ENCODE measurements around the gene SLC6A13.
"Not testable (repeated sequence)": the region's sequence is repeated elsewhere in the genome, so short reads cannot be mapped to it uniquely, and the experiment has no call there.

SLC6A13 gene

GRCh38 chr12:264269-264668 is 1.6 kb upstream of the SLC6A13 start:
- no peak for DNase-seq

DNA sequence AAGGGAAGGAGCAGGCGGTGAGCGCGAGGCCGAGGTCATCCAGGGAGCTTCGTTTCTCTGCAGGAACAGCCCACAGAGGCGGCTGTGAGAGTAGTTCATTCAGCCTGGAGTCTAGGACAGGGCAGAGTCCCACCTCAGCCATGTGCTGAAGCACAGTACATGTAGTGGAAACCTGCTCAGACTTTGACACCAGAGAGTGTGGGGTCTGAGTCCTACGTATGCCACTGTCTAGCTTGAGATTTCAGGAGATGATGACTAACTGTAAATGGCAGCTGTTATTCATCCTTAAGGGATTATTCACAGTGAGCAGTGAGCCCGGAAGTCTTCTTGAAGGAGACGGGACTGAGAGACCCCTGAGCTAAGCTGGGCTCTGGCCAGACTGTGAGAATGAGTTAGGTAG is 938 bp upstream of the SLC6A13 start:
- DNase-seq = no peak

DNA sequence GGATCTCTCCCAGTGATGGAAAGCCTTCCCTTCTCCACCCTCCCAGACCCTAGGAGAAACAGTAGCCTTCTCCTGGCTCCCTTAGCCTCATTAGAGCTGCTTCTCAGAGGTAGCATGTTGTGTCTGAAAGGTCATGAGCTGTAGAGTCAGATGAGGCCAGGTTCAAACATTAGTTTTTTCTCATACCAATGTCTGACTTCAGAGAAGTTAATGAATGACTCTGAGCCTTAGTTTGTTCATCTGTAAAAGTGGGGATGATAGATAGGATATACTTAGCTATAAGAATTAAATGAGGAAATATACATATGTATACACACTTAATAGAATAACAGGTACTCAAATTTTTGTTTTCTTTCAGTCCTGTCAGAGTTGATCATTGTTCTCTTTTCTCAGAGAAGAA is 523 bp downstream of the SLC6A13 start:
- DNase-seq = no peak

- no peak for DNase-seq
These were observed 4.9 kb downstream of the SLC6A13 start for GRCh38 chr12:257521-258321.

GRCh38 chr12:256958-257357 is 5.7 kb downstream of the SLC6A13 start:
- DNase-seq = no peak

GRCh38 chr12:256225-256624 is 6.4 kb downstream of the SLC6A13 start:
- no peak for DNase-seq

DNA sequence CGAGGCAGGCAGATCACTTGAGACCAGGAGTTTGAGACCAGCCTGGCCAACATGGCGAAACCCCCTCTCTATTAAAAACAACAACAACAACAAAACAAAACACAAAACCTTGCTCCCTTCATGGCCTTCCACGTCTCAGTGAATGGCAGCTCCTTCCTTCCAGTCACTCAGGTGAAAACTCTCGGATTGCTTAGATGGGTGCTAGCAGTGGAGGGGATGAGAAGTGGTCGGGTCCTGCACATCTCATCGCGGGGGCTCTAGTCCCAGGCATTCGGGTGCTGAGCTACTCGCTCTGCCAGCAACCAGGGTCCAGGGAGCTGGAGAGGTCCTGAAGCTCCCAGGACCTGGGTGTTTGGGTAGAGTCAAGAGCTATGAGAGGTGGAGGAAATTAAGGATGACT is 7.7 kb downstream of the SLC6A13 start:
- no peak for DNase-seq

GRCh38 chr12:254039-254438 is 8.6 kb downstream of the SLC6A13 start:
- DNase-seq = no peak

- no peak for DNase-seq
These were observed 9.4 kb downstream of the SLC6A13 start for GRCh38 chr12:253116-253831.

- DNase-seq = no peak
These were observed 10.0 kb downstream of the SLC6A13 start for GRCh38 chr12:252636-253035.

DNA sequence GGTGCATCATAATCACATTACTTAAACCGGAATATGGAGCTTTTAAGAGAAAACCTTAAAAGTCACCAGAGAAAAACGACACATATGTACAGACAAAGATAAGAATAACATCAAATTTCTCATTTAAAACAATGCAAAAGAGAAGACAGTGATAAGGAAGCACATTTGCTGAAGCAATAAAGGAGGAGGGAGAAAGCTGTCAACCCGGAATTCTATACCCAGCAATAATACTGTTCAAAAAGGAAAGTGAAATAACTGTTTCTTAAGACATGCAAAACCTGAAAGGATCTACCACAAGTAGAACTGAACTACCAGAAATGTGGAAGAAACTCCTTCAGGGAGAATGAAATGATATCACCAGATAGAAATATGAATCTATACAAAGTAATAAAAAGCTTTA is 15.4 kb downstream of the SLC6A13 start:
- no peak for DNase-seq

GRCh38 chr12:243381-243780 is 19.3 kb downstream of the SLC6A13 start:
- no peak for DNase-seq

DNA sequence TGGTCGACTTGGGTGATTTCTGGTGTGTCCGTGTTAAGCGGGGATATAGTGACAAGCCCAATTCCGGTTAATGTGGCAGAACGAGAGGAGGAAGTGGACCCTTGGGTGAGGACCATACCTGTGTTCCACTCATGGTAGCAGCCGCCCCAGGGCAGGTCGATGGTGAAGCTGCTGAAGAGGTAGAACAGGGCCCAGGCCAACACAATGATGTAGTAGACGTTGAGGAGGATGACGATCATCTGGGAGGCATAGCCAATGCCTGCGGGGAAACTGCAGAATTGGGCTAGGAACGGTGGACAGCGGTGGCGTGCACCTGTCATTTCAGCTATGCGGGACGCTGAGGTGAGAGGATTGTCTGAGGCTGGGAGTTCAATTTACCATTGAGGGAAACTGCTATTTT is 20.1 kb downstream of the SLC6A13 start:
- no peak for DNase-seq

DNA sequence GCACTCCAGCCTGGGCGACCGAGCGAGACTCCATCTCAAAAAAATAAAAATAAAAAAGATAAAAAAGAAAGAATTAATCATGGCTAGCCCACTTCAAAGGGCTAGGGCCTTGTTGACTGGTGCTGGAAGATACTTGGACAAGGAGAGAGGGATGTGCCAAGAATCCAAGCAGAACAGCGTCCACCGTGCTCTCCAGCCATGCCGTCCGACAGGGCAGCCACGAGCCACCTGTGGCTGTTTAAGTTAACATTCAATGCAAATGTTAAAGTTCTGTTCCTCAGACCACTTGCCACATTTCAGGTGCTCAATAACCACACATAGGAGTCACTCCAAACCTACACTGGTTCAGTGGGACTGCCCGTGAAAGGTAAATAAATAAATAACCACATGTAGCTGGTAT is 21.4 kb downstream of the SLC6A13 start:
- no peak for DNase-seq

DNA sequence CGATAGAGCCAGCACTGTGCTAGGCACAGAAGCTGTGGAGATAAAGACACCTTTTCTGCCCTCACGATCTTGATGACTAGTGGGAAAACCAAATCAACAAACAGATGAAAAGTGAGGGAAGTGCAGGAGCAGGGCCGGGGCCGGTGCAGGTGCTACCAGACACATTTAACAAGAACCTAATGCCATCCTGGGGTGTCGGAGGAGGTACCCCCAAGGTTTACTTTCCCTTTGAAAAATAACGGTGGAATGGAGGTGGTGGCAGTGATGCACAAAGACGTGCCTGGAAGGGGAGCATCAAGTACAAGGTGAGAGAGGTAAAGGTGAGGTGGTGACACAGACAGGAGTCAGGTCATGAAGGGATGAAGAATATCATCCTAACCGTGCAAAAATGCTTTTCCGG is 22.1 kb downstream of the SLC6A13 start:
- no peak for DNase-seq

GRCh38 chr12:238736-239398 is 23.8 kb downstream of the SLC6A13 start:
- DNase-seq = no peak

DNA sequence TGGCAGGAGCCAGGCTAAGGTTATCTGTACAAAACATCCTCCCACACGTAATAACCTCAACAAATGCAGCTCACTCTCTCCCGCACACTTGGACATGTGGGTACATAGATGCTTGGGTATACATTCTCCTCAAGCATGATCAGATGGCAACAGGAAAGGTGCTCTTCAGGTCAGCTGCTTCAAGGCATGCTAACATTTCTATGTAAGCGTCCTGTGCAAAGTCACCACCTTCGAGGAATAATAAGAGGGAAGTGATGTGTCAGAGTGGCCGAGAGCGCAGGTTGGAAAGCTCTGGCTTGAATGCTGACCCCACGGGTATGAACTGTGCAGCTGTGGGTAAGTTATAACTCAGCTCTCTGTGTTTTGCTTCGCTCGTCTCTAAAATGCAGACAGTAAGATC is 24.5 kb downstream of the SLC6A13 start:
- no peak for DNase-seq

- no peak for DNase-seq
These were observed 25.4 kb downstream of the SLC6A13 start for GRCh38 chr12:237026-237815.

DNA sequence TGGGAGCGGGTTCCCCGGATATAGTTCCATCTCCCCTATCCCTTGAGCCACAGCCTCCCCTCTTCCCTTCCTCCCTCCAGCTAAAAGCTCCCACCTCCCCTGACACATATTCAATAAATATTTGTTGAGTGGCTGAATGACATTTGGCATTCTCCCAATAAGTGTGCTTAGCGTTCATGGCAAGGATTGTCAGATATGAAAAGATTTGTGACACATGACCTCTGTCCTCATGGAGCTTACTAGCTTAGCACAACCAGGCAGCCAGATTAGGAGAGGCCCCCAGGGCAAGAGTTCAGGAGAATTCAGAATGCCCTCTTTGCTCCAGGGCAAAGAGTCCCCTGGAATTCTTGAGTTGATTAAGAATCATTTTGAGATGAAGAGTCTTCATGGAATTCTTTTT is 26.2 kb downstream of the SLC6A13 start:
- DNase-seq = no peak

GRCh38 chr12:235967-236366 is 26.7 kb downstream of the SLC6A13 start:
- not testable (repeated sequence) for DNase-seq

DNA sequence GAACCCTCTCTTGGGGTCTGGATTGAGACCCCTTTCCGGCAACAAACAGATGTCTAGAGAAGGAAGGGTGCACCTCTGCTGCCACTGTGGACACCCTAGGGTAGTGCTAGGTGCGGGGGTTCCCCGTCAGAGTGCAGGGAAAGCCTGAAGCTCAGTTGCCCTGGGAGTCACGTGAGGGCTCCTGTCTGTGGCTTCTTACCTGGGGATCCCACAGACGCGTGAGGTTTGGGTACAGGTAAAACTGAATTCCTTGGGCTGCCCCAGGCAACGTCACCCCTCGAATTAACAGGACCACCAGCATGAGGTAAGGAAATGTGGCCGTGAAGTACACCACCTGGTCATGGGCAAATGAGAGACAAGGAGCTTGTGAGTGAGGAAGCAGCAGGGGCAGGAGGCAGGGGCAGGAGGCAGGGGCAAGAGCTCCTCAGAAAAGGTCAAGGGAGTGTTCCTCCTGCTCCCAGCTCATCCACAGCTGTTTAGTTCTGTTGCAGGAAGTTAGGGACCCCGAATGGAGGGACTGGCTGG is 27.7 kb downstream of the SLC6A13 start:
- no peak for DNase-seq

DNA sequence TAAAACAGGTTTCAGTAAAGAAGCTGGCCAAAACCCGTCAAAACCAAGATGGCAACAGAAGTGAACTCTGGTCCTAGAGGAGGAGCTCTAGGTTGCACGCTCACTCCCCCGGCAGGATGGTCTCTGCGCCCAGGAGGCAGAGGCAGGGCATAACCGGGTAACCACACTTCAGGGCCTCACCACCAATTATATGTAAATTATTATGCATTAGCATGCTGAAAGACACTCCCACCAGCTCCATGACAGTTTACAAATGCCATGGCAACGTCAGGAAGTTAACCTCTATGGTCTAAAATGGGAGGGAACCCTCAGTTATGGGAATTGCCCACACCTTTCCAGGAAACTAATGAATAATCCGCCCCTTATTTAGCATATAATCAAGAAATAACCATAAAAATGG is 28.6 kb downstream of the SLC6A13 start:
- DNase-seq = no peak

DNA sequence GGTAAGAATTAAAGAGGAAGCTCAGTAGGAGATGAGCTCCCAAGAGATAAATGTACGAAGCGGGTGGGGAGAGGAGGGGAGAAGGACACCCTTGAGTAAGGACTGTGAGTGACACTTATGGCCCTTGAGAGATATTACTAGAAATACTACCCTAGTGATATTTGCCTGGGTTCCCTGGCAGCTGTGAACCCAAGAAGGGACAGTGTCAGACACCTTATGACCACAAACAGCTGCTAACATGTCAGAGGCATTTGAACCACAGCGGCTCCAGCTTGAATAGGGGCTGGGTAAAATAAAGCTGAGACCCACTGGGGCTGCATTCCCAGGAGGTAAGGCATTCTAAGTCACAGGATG is 29.0 kb downstream of the SLC6A13 start:
- no peak for DNase-seq
